NCI-H128 (cell line): ENCODE results near the gene AKAP12.
"Not testable (repeated sequence)": the region's sequence is repeated elsewhere in the genome, so short reads cannot be mapped to it uniquely, and the experiment has no call there.

ENCODE experiments used
- DNase-seq: peaks from one replicate; lab custom pipeline; 2025; ENCODE audit not compliant: unreplicated experiment; lab: John Stamatoyannopoulos, UW

Gene AKAP12

GRCh38 chr6:151339369-151339768 is 99.6 kb downstream of the AKAP12 start:
- no peak for DNase-seq

GRCh38 chr6:151340219-151340978 is 100.6 kb downstream of the AKAP12 start:
- no peak for DNase-seq

- DNase-seq: no peak
These were observed 101.9 kb downstream of the AKAP12 start for GRCh38 chr6:151341476-151342195.

GRCh38 chr6:151342750-151343149 is 103.0 kb downstream of the AKAP12 start:
- not testable (repeated sequence) for DNase-seq

- DNase-seq: no peak
These were observed 110.0 kb downstream of the AKAP12 start for GRCh38 chr6:151349651-151350270.

- DNase-seq: no peak
These were observed 110.8 kb downstream of the AKAP12 start for GRCh38 chr6:151350442-151351145.

- no peak for DNase-seq
These were observed 111.5 kb downstream of the AKAP12 start for GRCh38 chr6:151351146-151351700.

- DNase-seq: no peak
These were observed 112.0 kb downstream of the AKAP12 start for GRCh38 chr6:151351731-151352130.

GRCh38 chr6:151352410-151353396 is 112.9 kb downstream of the AKAP12 start:
- no peak for DNase-seq

- DNase-seq: no peak
These were observed 114.0 kb downstream of the AKAP12 start for GRCh38 chr6:151353795-151354194.

GRCh38 chr6:151356983-151357382 is 117.2 kb downstream of the AKAP12 start:
- DNase-seq: not testable (repeated sequence)

GRCh38 chr6:151357758-151358436 is 118.1 kb downstream of the AKAP12 start:
- DNase-seq: no peak

- DNase-seq: no peak
These were observed 118.7 kb downstream of the AKAP12 start for GRCh38 chr6:151358475-151358874.

GRCh38 chr6:151359486-151359885 is 119.7 kb downstream of the AKAP12 start:
- no peak for DNase-seq

- DNase-seq: no peak
These were observed 125.5 kb downstream of the AKAP12 start for GRCh38 chr6:151365233-151365632.

GRCh38 chr6:151370509-151371078 is 130.8 kb downstream of the AKAP12 start:
- no peak for DNase-seq

GRCh38 chr6:151372164-151372563 is 132.4 kb downstream of the AKAP12 start:
- no peak for DNase-seq

GRCh38 chr6:151374036-151374683 is 134.4 kb downstream of the AKAP12 start:
- no peak for DNase-seq
